HepG2 (cell line): ENCODE results near the gene SHISA9. TPM values are rescaled to one million over a fixed set of nuclear protein-coding genes. Genes with fewer than 3 reads are reported as not detected.

Experiments used
- ATAC-seq: fragments of 200-7000 bp; cut with Tn5 transposase; 3 replicates; pipeline ENCODE4 v1.9.1; 2020; ENCODE audit warnings: mild to moderate bottlenecking, moderate library complexity
- BruUV-seq: library from RNA; stranded (reverse); fragments of 400-500 nt; replicated peaks from 2 replicates; lab custom pipeline; 2021; lab: Mats Ljungman, UMichigan
- CTCF ChIA-PET: fragments of 300-600 bp; formaldehyde crosslinking; extraction: SDS; loops from one replicate; lab custom pipeline; 2021; ENCODE audit warnings: low total read pairs, inconsistent platforms, low intra/inter-chr PET ratio; lab: Yijun Ruan, JAX
- POLR2A ChIA-PET: fragments of 350-600 bp; sonication (Branson Sonifier 250); formaldehyde crosslinking; loops from one replicate; lab custom pipeline; 2020; ENCODE audit warnings: antibody characterized with exemption, inconsistent platforms; lab: Yijun Ruan, JAX
- DNase-seq: peaks from one replicate; pipeline ENCODE4 v3.0.0-alpha.2; 2015; ENCODE audit warnings: low spot score
- FAIRE-seq: peaks from 3 replicates; lab custom pipeline; 2011; peaks lifted over from hg19 to GRCh38; lab: Jason Lieb, UNC
- H2AFZ ChIP-seq: one replicate; pipeline ENCODE4 v1.6.1; 2011; ENCODE audit warnings: low read length, inconsistent platforms
- H3K27ac ChIP-seq: fragments of 300-600 bp; 3 replicates; pipeline ENCODE4 v1.8.0; 2011; ENCODE audit warnings: mixed run types, mild to moderate bottlenecking, mixed read lengths, low read length, inconsistent platforms; ENCODE audit not compliant: insufficient read depth; ENCODE audit errors: extremely low read length
- H3K27me3 ChIP-seq, 2 experiments: fragments of 200-600 bp in 1 of 2; 2 replicates in 1 of 2; 3 replicates in 1 of 2; pipeline versions ENCODE4 v1.6.0 to v1.8.0; 2011; ENCODE audit warnings: low read length in 2 of 2, mild to moderate bottlenecking in 2 of 2, moderate library complexity in 2 of 2, inconsistent platforms in 1 of 2; ENCODE audit not compliant: insufficient read depth in 2 of 2, control insufficient read depth in 1 of 2
- H3K36me3 ChIP-seq, 2 experiments: fragments of 200-600 bp in 1 of 2; replicated peaks in 1 of 2; 2 replicates in 1 of 2; 3 replicates in 1 of 2; pipeline versions ENCODE4 v1.5.1 to v1.8.0; 2011; ENCODE audit warnings: low read length in 2 of 2, inconsistent platforms in 1 of 2; ENCODE audit not compliant: insufficient read depth in 2 of 2, control insufficient read depth in 1 of 2
- H3K4me1 ChIP-seq: 2 replicates; pipeline ENCODE4 v1.5.1; 2012; ENCODE audit warnings: low read length, inconsistent platforms; ENCODE audit not compliant: insufficient read depth
- H3K4me2 ChIP-seq: 2 replicates; pipeline ENCODE4 v1.6.0; 2011; ENCODE audit warnings: low read depth, low read length, inconsistent platforms
- H3K4me3 ChIP-seq, 3 experiments: fragments of 200-600 bp in 1 of 3; sonication (generic), shearing (Covaris generic) in 1 of 3; replicated peaks in 1 of 3; 2 replicates each; pipeline ENCODE4 v1.5.1; 2011 to 2016; ENCODE audit warnings: low read length in 3 of 3, inconsistent platforms in 2 of 3, low read depth in 2 of 3, mild to moderate bottlenecking in 2 of 3, control low read depth in 1 of 3, mixed read lengths in 1 of 3; ENCODE audit not compliant: insufficient read depth in 1 of 3
- H3K79me2 ChIP-seq: one replicate; pipeline ENCODE4 v1.6.1; 2011; ENCODE audit warnings: low read length, inconsistent platforms; ENCODE audit not compliant: insufficient read depth
- H3K9ac ChIP-seq: 2 replicates; pipeline ENCODE4 v1.6.0; 2011; ENCODE audit warnings: mild to moderate bottlenecking, low read depth, low read length, inconsistent platforms; ENCODE audit not compliant: insufficient read depth
- H3K9me3 ChIP-seq: 2 replicates; pipeline ENCODE4 v1.5.1; 2012; ENCODE audit warnings: mild to moderate bottlenecking, low read length
- H4K20me1 ChIP-seq: 2 replicates; pipeline ENCODE4 v1.6.0; 2011; ENCODE audit warnings: inconsistent platforms, mild to moderate bottlenecking, low read length, moderate library complexity; ENCODE audit not compliant: insufficient read depth
- ATF3 ChIP-seq: sonication (generic); formaldehyde crosslinking; IDR thresholded peaks from 2 replicates; pipeline ENCODE4 v1.4.0; 2020; ENCODE audit warnings: missing genetic modification reagents
- FOXA1 ChIP-seq, 2 experiments: fragments of 450-650 bp in 1 of 2; sonication (generic) in 1 of 2; formaldehyde crosslinking in 1 of 2; IDR thresholded peaks; 2 replicates each; pipeline versions ENCODE4 v1.4.0 to v1.6.1; 2016 to 2020; ENCODE audit warnings: missing genetic modification reagents in 1 of 2
- KDM5B ChIP-seq: sonication (generic); formaldehyde crosslinking; IDR thresholded peaks from 2 replicates; pipeline ENCODE4 v1.4.0; 2020; ENCODE audit warnings: missing genetic modification reagents, mild to moderate bottlenecking, borderline replicate concordance
- NFYC ChIP-seq: IDR thresholded peaks from 2 replicates; pipeline ENCODE4 v1.6.1; 2016; ENCODE audit warnings: missing genetic modification reagents, missing compliant biosample characterization
- RERE ChIP-seq: IDR thresholded peaks from 2 replicates; pipeline ENCODE4 v1.6.1; 2016; ENCODE audit warnings: low read depth, missing genetic modification reagents, missing compliant biosample characterization
- ZNF205 ChIP-seq: IDR thresholded peaks from 2 replicates; pipeline ENCODE4 v1.6.1; 2018; ENCODE audit warnings: missing biosample characterization, missing genetic modification reagents
- ZNF276 ChIP-seq: sonication (generic); formaldehyde crosslinking; IDR thresholded peaks from 2 replicates; pipeline ENCODE4 v1.4.0; 2020; ENCODE audit warnings: mild to moderate bottlenecking, low read depth, missing genetic modification reagents
- ZNF451 ChIP-seq: sonication (generic); formaldehyde crosslinking; IDR thresholded peaks from 2 replicates; pipeline ENCODE4 v1.5.0; 2020; ENCODE audit warnings: mild to moderate bottlenecking, missing genetic modification reagents
- ZNF577 ChIP-seq: sonication (generic); formaldehyde crosslinking; IDR thresholded peaks from 2 replicates; pipeline ENCODE4 v1.4.0; 2020; ENCODE audit warnings: mild to moderate bottlenecking, low read depth, missing genetic modification reagents, borderline replicate concordance
- ZNF609 ChIP-seq: sonication (generic); formaldehyde crosslinking; IDR thresholded peaks from 2 replicates; pipeline ENCODE4 v1.4.0; 2020; ENCODE audit warnings: mild to moderate bottlenecking, missing genetic modification reagents, borderline replicate concordance
- ZNF703 ChIP-seq: sonication (generic); formaldehyde crosslinking; IDR thresholded peaks from 2 replicates; pipeline ENCODE4 v1.5.1; 2020; ENCODE audit warnings: missing genetic modification reagents, mild to moderate bottlenecking, moderate library complexity, borderline replicate concordance
- WGBS: methylation state at CpG from one replicate; pipeline ENCODE4 v1.1.6; 2017; ENCODE audit warnings: low lambda C conversion rate; 5-methylcytosine and 5-hydroxymethylcytosine counted together
- in situ Hi-C: cut with HindIII; loops from 2 replicates; pipeline ENCODE4 v1.10.0; 2017; ENCODE audit warnings: low pct_unique_long_range_greater_than_20kb; ENCODE audit not compliant: extremely low pct_ligation_motif_present
- intact Hi-C: fragments of 100-400 bp; cut with micrococcal nuclease; formaldehyde crosslinking; loops from one replicate; pipeline ENCODE4 v1.10.0; 2022; ENCODE audit not compliant: unreplicated experiment
- polyA plus RNA-seq, 8 experiments: library from polyadenylated mRNA; depleted of rRNA in 3 of 8; stranded (reverse) in 7 of 8; unstranded in 1 of 8; fragments of >200 nt; fragmentation: Illumina TruSeq in 4 of 8; extraction: Trizol in 4 of 8; gene quantifications; 2 replicates each; pipeline versions ENCODE4 v1.2.1 to v1.2.3, GENCODE V29; 2011 to 2016; ENCODE audit warnings: low read depth in 4 of 8, missing spikeins in 1 of 8, mixed read lengths in 1 of 8; ENCODE audit not compliant: insufficient read depth in 1 of 8
- total RNA-seq, 5 experiments: library from RNA; depleted of rRNA; stranded (reverse); fragments of >200 nt; fragmentation: Illumina TruSeq; extraction: Trizol; gene quantifications; 2 replicates each; pipeline ENCODE4 v1.2.3, GENCODE V29; 2016; ENCODE audit warnings: low read depth in 1 of 5
- TF ChIP-seq, protein P1 (sequence below): sonication (generic); formaldehyde crosslinking; IDR thresholded peaks from 2 replicates; pipeline ENCODE4 v1.8.1; 2023; ENCODE audit warnings: mild to moderate bottlenecking, missing genetic modification reagents, borderline replicate concordance

Gene SHISA9
- total and polyA plus RNA-seq, 2 of the 13 experiments (the other 11 are each of a cell fraction or from before 2014, with no cell fraction given) = 0.01 TPM; not detected in 1

- TF ChIP-seq ATF3 (CRISPR knock-in tag) (no peak), ZNF703 (CRISPR knock-in tag) (no peak), ZNF577 (CRISPR knock-in tag) (no peak), ZNF451 (CRISPR knock-in tag) (no peak), ZNF276 (CRISPR knock-in tag) (no peak), KDM5B (CRISPR knock-in tag) (no peak), RERE (CRISPR knock-in tag) (no peak), ZNF205 (CRISPR knock-in tag) (no peak), ZNF609 (no peak), FOXA1 (IDR thresholded peaks at IDR 0.05) (no peak), FOXA1 (CRISPR knock-in tag; IDR thresholded peaks at IDR 0.05) (no peak), NFYC (no peak)
- TF ChIP-seq, protein P1, sequence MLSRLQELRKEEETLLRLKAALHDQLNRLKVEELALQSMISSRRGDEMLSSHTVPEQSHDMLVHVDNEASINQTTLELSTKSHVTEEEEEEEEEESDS (CRISPR knock-in tag) = no peak
- TF ChIP-seq, all 625 proteins: peak for 0
- DNase-seq (no peak), ATAC-seq (no peak), FAIRE-seq (no peak)
- ChIA-PET CTCF (no interaction called here), POLR2A (no interaction called here)
- in situ Hi-C loops (no loop called here), intact Hi-C loops (no loop called here)
- H3K4me3 ChIP-seq = no peak overlapping the region
- H3K4me2 ChIP-seq = no peak overlapping the region
- no peaks in the 10 kb centered on the region for H3K4me1 ChIP-seq
- no peaks in the 10 kb centered on the region for H3K9me3 ChIP-seq
- H3K79me2 ChIP-seq = no peaks in the 10 kb centered on the region
- BruUV-seq = no TSS peak
- H2AFZ ChIP-seq = no peak overlapping the region
- no peak overlapping the region for H3K9ac ChIP-seq
- H3K27ac ChIP-seq = no peak overlapping the region
- no peaks in the 10 kb centered on the region for H3K36me3 ChIP-seq
- H3K27me3 ChIP-seq = no peaks in the 10 kb centered on the region
- WGBS = 19% methylated on average over 4 of the region's 4 CpGs
- H4K20me1 ChIP-seq = 0 out of 2 replicates have a peak, but pooled peaks cover 3% of the 10 kb centered on the region
Observed at GRCh38 chr16:12930881-12931280, 29.5 kb downstream of the SHISA9 start.
